HL-60 (cell line): ENCODE data around the gene NSRP1.

Experiments
- TF ChIP-seq, protein P1 (sequence below): IDR thresholded peaks from one replicate; pipeline ENCODE4 v1.5.1; 2011; ENCODE audit warnings: low read length, control low read depth, inconsistent platforms; ENCODE audit not compliant: insufficient read depth
- TF ChIP-seq, protein P2 (sequence below): IDR thresholded peaks from 2 replicates; pipeline ENCODE4 v1.6.1; 2012; ENCODE audit warnings: low read depth; ENCODE audit not compliant: insufficient replicate concordance

DNA sequence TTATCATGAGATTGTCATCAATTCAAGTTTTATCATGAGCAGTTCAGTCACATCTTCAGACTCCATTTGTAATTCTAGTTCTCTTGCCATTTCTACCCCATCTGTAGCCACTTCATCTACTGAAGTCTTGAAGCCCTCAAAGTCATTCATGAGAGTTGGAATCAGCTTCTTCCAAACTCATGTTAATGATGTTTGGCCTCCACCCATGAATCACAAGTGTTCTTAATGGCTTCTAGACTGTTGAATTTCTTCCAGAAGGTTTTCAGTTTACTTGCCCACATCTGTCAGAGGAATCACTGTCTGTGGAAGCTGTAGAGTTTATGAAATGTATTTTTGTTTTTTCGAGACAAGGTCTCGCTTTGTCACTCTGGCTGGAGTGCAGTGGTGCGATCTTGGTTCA lies 16.0 kb downstream of the NSRP1 start:
- TF ChIP-seq, protein P1, sequence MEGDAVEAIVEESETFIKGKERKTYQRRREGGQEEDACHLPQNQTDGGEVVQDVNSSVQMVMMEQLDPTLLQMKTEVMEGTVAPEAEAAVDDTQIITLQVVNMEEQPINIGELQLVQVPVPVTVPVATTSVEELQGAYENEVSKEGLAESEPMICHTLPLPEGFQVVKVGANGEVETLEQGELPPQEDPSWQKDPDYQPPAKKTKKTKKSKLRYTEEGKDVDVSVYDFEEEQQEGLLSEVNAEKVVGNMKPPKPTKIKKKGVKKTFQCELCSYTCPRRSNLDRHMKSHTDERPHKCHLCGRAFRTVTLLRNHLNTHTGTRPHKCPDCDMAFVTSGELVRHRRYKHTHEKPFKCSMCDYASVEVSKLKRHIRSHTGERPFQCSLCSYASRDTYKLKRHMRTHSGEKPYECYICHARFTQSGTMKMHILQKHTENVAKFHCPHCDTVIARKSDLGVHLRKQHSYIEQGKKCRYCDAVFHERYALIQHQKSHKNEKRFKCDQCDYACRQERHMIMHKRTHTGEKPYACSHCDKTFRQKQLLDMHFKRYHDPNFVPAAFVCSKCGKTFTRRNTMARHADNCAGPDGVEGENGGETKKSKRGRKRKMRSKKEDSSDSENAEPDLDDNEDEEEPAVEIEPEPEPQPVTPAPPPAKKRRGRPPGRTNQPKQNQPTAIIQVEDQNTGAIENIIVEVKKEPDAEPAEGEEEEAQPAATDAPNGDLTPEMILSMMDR, result no peak
- TF ChIP-seq, protein P2, sequence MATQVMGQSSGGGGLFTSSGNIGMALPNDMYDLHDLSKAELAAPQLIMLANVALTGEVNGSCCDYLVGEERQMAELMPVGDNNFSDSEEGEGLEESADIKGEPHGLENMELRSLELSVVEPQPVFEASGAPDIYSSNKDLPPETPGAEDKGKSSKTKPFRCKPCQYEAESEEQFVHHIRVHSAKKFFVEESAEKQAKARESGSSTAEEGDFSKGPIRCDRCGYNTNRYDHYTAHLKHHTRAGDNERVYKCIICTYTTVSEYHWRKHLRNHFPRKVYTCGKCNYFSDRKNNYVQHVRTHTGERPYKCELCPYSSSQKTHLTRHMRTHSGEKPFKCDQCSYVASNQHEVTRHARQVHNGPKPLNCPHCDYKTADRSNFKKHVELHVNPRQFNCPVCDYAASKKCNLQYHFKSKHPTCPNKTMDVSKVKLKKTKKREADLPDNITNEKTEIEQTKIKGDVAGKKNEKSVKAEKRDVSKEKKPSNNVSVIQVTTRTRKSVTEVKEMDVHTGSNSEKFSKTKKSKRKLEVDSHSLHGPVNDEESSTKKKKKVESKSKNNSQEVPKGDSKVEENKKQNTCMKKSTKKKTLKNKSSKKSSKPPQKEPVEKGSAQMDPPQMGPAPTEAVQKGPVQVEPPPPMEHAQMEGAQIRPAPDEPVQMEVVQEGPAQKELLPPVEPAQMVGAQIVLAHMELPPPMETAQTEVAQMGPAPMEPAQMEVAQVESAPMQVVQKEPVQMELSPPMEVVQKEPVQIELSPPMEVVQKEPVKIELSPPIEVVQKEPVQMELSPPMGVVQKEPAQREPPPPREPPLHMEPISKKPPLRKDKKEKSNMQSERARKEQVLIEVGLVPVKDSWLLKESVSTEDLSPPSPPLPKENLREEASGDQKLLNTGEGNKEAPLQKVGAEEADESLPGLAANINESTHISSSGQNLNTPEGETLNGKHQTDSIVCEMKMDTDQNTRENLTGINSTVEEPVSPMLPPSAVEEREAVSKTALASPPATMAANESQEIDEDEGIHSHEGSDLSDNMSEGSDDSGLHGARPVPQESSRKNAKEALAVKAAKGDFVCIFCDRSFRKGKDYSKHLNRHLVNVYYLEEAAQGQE, result no peak
